ENCODE data around the gene RIF1.
"Not testable (repeated sequence)": the region's sequence is repeated elsewhere in the genome, so short reads cannot be mapped to it uniquely, and the experiment has no call there.

RIF1 gene

DNA sequence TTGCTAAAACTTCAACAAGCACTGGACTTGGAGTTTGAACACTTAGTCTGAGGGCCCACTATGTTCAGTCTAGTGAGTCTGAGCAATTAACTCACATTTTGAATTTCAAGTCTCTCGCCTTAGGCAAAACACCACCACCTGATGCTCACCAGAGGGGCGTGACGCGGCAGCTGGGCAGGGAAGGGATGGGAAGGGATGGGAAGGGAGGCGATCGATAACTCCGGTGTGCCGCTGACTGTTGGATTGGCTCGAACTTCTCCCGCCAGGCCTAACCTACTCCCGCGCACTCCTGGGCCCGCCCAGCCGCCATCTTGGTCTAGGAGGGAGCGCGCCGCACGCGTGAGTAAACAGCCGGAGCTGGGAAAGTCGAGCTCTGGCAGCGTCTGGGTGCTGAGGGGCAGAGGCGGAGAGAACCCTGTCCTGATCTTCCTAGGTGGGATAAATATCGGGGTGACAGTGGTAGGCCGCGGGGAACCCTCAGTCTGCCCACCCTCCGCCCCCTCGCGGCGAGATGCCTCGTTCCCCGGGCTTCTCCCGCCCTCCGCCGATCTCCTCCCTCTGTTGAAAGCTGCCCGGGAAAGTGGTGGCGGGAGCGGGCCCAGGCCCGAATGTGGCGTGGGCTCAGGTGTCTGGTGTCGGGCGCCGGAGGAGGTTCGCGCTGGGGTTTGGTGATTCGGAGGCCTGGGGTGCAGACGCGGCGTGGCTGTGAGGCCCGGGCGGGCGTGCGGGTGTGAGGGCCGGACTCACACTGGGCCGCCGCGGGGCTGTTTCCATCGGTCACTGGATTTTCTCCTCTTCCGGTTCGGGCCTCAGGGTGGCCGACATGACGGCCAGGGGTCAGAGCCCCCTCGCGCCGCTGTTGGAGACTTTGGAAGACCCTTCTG is at the start of gene RIF1:
RIF1 (plus strand) TSS at position 302 of the 884 bp plus-strand sequence; CDS start at position 824, 522 bp downstream.
- DNase-seq = peak; percentile 62

GRCh38 chr2:151361674-151362370 is 47.9 kb upstream of the RIF1 start:
- no peak for DNase-seq

- DNase-seq = peak; percentile 68
Observed at GRCh38 chr2:151363709-151364108, 46.0 kb upstream of the RIF1 start.

- no peak for DNase-seq
Observed at GRCh38 chr2:151367571-151367970, 42.1 kb upstream of the RIF1 start.

GRCh38 chr2:151374436-151374835 is 35.3 kb upstream of the RIF1 start:
- DNase-seq = no peak

- DNase-seq = no peak
Observed at GRCh38 chr2:151379169-151379568, 30.5 kb upstream of the RIF1 start.

- DNase-seq = no peak
Observed at GRCh38 chr2:151380580-151381235, 29.0 kb upstream of the RIF1 start.

- DNase-seq = no peak
Observed at GRCh38 chr2:151381266-151381665, 28.4 kb upstream of the RIF1 start.

GRCh38 chr2:151388011-151388410 is 21.7 kb upstream of the RIF1 start:
- DNase-seq = no peak

DNA sequence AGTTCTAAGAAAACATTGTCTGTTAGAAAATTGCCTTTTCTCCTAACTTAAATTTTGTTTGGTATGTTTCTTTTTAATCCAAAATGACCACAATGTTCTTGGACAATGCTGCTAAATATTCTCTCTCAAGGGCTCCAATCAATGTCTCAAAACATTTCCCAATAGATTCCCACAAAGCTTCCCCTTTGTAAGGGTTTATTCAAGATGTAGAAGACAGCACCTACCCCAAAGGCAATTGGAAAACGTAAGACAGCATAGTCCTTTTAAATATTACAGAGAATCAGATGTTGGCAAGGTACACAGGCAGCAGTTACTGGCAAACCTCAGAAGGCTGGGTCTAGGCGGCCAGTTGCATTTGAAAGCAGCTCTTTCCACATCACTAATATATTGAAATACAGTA is 18.3 kb upstream of the RIF1 start:
- DNase-seq = no peak

GRCh38 chr2:151394509-151394908 is 15.2 kb upstream of the RIF1 start:
- no peak for DNase-seq

- DNase-seq = no peak
Observed at GRCh38 chr2:151395509-151396374, 14.0 kb upstream of the RIF1 start.

GRCh38 chr2:151399981-151400380 is 9.7 kb upstream of the RIF1 start:
- DNase-seq = no peak

- DNase-seq = no peak
Observed at GRCh38 chr2:151401149-151401548, 8.6 kb upstream of the RIF1 start.

GRCh38 chr2:151403914-151404313 is 5.8 kb upstream of the RIF1 start:
- no peak for DNase-seq

- no peak for DNase-seq
Observed at GRCh38 chr2:151405376-151405775, 4.3 kb upstream of the RIF1 start.

DNA sequence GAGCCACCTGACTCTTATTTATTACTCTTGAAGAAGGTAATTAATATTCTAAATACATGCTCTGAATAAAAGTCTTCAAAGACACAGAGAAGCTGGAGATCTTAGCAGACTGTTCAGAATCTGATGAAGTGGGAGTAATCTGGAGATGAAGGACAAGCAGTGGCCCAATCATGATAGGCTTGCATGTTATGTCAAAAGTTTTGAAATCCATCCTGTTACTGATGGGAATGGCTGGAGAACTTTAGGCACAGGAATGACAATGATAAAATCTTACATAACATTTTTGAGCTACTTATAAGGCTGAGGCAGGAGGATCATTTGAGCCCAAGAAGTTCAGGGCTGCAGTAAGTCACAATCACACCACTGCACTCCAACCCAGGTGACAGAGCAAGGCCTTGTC is 2.4 kb upstream of the RIF1 start:
- no peak for DNase-seq

GRCh38 chr2:151408788-151409600 is 708 bp upstream of the RIF1 start:
- no peak for DNase-seq

- no peak for DNase-seq
Observed at GRCh38 chr2:151410485-151410834, 758 bp downstream of the RIF1 start.

DNA sequence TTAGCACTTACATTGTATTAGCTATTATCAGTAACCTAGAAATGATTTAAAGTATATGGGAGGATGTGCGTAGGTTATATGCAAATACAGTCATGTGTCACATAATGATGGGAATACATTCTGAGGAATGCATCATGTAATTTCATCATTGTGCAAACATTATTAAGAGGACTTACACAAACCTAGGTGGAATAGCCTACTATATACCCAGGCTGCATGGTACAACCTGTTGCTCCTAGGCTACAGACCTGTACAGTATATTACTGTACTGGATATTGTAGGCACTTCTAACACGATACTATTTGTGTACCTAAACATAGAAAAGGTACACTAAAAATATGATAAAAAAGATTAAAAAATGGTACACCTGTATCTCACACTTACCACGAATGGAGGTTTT is 7.9 kb downstream of the RIF1 start:
- DNase-seq = no peak

GRCh38 chr2:151421681-151422080 is 12.0 kb downstream of the RIF1 start:
- not testable (repeated sequence) for DNase-seq

DNA sequence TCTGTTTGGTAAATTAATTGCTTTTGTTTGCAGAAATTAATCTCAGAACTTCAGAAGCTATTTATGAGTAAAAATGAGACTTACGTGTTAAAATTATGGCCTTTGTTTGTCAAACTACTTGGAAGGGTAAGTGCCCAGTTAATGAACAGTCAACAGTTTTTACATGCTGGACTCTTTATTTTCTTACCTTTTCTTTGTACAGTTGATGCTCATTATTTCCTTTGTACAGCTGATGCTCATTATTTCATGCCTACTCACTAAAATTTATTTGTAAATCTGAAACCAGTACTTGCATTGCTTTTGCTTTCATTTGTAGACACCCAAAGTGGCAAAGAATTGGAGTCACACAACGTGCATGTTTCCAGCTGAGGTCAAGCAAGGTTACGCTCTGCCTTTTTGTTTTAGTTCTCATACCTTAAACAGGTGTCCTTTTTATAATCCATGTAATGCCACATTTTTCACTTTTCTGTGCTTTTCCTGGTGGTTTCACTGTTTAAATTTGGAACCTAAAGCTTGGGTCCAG is 13.3 kb downstream of the RIF1 start:
- DNase-seq = no peak

Data from GF-D8 (cell line).